ENCODE data around the gene USP49.

- TF ChIP-seq CTCF (conservative IDR thresholded peaks at IDR 0.05; ENCODE audit: low read length) (no peak), EZH2phosphoT487 (IDR thresholded peaks at IDR 0.05; ENCODE audit: borderline replicate concordance, low read depth, low read length) (no peak)
These were observed 54.8 kb downstream of the USP49 start for GRCh38 chr6:41840326-41840725.

Data from OCI-LY7 (cell line).